ENCODE data around the gene CHAF1B. TPM values are rescaled to one million over a fixed set of nuclear protein-coding genes. Genes with fewer than 3 reads are reported as not detected.

CHAF1B gene
- total and polyA plus RNA-seq, 2 of the 8 experiments (the other 6 are each of a cell fraction or from before 2014, with no cell fraction given): 11.8 to 23.1 TPM

- no peak for TF ChIP-seq EGR1 (IDR thresholded peaks at IDR 0.05; ENCODE audit: borderline replicate concordance, low read depth, low read length)
Observed at GRCh38 chr21:36424592-36424991, 39.4 kb downstream of the CHAF1B start (continued).

Data from H1 (cell line).